HepG2 (cell line): Measurements from ENCODE around the gene NDUFA8. TPM values are rescaled to one million over a fixed set of nuclear protein-coding genes. Genes with fewer than 3 reads are reported as not detected.

Source experiments
- ATAC-seq: fragments of 200-7000 bp; cut with Tn5 transposase; 3 replicates; pipeline ENCODE4 v1.9.1; 2020; ENCODE audit warnings: mild to moderate bottlenecking, moderate library complexity
- BruUV-seq: library from RNA; stranded (reverse); fragments of 400-500 nt; replicated peaks from 2 replicates; lab custom pipeline; 2021; lab: Mats Ljungman, UMichigan
- CTCF ChIA-PET: fragments of 300-600 bp; formaldehyde crosslinking; extraction: SDS; loops from one replicate; lab custom pipeline; 2021; ENCODE audit warnings: low total read pairs, inconsistent platforms, low intra/inter-chr PET ratio; lab: Yijun Ruan, JAX
- POLR2A ChIA-PET: fragments of 350-600 bp; sonication (Branson Sonifier 250); formaldehyde crosslinking; loops from one replicate; lab custom pipeline; 2020; ENCODE audit warnings: antibody characterized with exemption, inconsistent platforms; lab: Yijun Ruan, JAX
- DNase-seq: peaks from one replicate; pipeline ENCODE4 v3.0.0-alpha.2; 2015; ENCODE audit warnings: low spot score
- FAIRE-seq: peaks from 3 replicates; lab custom pipeline; 2011; peaks lifted over from hg19 to GRCh38; lab: Jason Lieb, UNC
- H2AFZ ChIP-seq: one replicate; pipeline ENCODE4 v1.6.1; 2011; ENCODE audit warnings: low read length, inconsistent platforms
- H3K27ac ChIP-seq: fragments of 300-600 bp; 3 replicates; pipeline ENCODE4 v1.8.0; 2011; ENCODE audit warnings: mixed run types, mild to moderate bottlenecking, mixed read lengths, low read length, inconsistent platforms; ENCODE audit not compliant: insufficient read depth; ENCODE audit errors: extremely low read length
- H3K27me3 ChIP-seq, 2 experiments: fragments of 200-600 bp in 1 of 2; 2 replicates in 1 of 2; 3 replicates in 1 of 2; pipeline versions ENCODE4 v1.6.0 to v1.8.0; 2011; ENCODE audit warnings: low read length in 2 of 2, mild to moderate bottlenecking in 2 of 2, moderate library complexity in 2 of 2, inconsistent platforms in 1 of 2; ENCODE audit not compliant: insufficient read depth in 2 of 2, control insufficient read depth in 1 of 2
- H3K36me3 ChIP-seq, 2 experiments: fragments of 200-600 bp in 1 of 2; replicated peaks in 1 of 2; 2 replicates in 1 of 2; 3 replicates in 1 of 2; pipeline versions ENCODE4 v1.5.1 to v1.8.0; 2011; ENCODE audit warnings: low read length in 2 of 2, inconsistent platforms in 1 of 2; ENCODE audit not compliant: insufficient read depth in 2 of 2, control insufficient read depth in 1 of 2
- H3K4me1 ChIP-seq: 2 replicates; pipeline ENCODE4 v1.5.1; 2012; ENCODE audit warnings: low read length, inconsistent platforms; ENCODE audit not compliant: insufficient read depth
- H3K4me2 ChIP-seq: 2 replicates; pipeline ENCODE4 v1.6.0; 2011; ENCODE audit warnings: low read depth, low read length, inconsistent platforms
- H3K4me3 ChIP-seq, 3 experiments: fragments of 200-600 bp in 1 of 3; sonication (generic), shearing (Covaris generic) in 1 of 3; replicated peaks in 1 of 3; 2 replicates each; pipeline ENCODE4 v1.5.1; 2011 to 2016; ENCODE audit warnings: low read length in 3 of 3, inconsistent platforms in 2 of 3, low read depth in 2 of 3, mild to moderate bottlenecking in 2 of 3, control low read depth in 1 of 3, mixed read lengths in 1 of 3; ENCODE audit not compliant: insufficient read depth in 1 of 3
- H3K79me2 ChIP-seq: one replicate; pipeline ENCODE4 v1.6.1; 2011; ENCODE audit warnings: low read length, inconsistent platforms; ENCODE audit not compliant: insufficient read depth
- H3K9ac ChIP-seq: 2 replicates; pipeline ENCODE4 v1.6.0; 2011; ENCODE audit warnings: mild to moderate bottlenecking, low read depth, low read length, inconsistent platforms; ENCODE audit not compliant: insufficient read depth
- H3K9me3 ChIP-seq: 2 replicates; pipeline ENCODE4 v1.5.1; 2012; ENCODE audit warnings: mild to moderate bottlenecking, low read length
- H4K20me1 ChIP-seq: 2 replicates; pipeline ENCODE4 v1.6.0; 2011; ENCODE audit warnings: inconsistent platforms, mild to moderate bottlenecking, low read length, moderate library complexity; ENCODE audit not compliant: insufficient read depth
- BHLHE40 ChIP-seq: IDR thresholded peaks from 2 replicates; pipeline ENCODE4 v1.6.1; 2011; ENCODE audit warnings: low read length, improper control_type of control experiment
- CHD2 ChIP-seq: IDR thresholded peaks from 2 replicates; pipeline ENCODE4 v1.6.1; 2011; ENCODE audit warnings: low read depth, low read length, improper control_type of control experiment
- ELK4 ChIP-seq: sonication (generic); formaldehyde crosslinking; IDR thresholded peaks from 2 replicates; pipeline ENCODE4 v1.9.0; 2021; ENCODE audit warnings: missing genetic modification reagents, borderline replicate concordance
- GATAD2A ChIP-seq: IDR thresholded peaks from 2 replicates; pipeline ENCODE4 v1.6.1; 2016
- HNF1A ChIP-seq, 2 experiments: sonication (generic) in 1 of 2; formaldehyde crosslinking in 1 of 2; IDR thresholded peaks; 2 replicates each; pipeline versions ENCODE4 v1.4.0 to v1.6.1; 2016 to 2020; ENCODE audit warnings: borderline replicate concordance in 1 of 2, low read depth in 1 of 2, mild to moderate bottlenecking in 1 of 2, missing genetic modification reagents in 1 of 2
- HOXA3 ChIP-seq: sonication (generic); formaldehyde crosslinking; IDR thresholded peaks from 2 replicates; pipeline ENCODE4 v1.5.0; 2020; ENCODE audit warnings: missing genetic modification reagents
- KDM6A ChIP-seq: IDR thresholded peaks from 2 replicates; pipeline ENCODE4 v1.6.1; 2016; ENCODE audit warnings: low read depth
- MTA1 ChIP-seq: sonication (generic); formaldehyde crosslinking; IDR thresholded peaks from 2 replicates; pipeline ENCODE4 v1.4.0; 2020; ENCODE audit warnings: missing genetic modification reagents, mild to moderate bottlenecking, borderline replicate concordance
- NR2F2 ChIP-seq: IDR thresholded peaks from 2 replicates; pipeline ENCODE4 v1.6.1; 2012; ENCODE audit warnings: low read depth, inconsistent platforms, borderline replicate concordance
- THAP7 ChIP-seq: sonication (generic); formaldehyde crosslinking; IDR thresholded peaks from 2 replicates; pipeline ENCODE4 v1.8.1; 2023; ENCODE audit warnings: mild to moderate bottlenecking, missing genetic modification reagents
- ZNF331 ChIP-seq: sonication (generic); formaldehyde crosslinking; IDR thresholded peaks from 2 replicates; pipeline ENCODE4 v1.4.0; 2020; ENCODE audit warnings: missing genetic modification reagents
- WGBS: methylation state at CpG from one replicate; pipeline ENCODE4 v1.1.6; 2017; ENCODE audit warnings: low lambda C conversion rate; 5-methylcytosine and 5-hydroxymethylcytosine counted together
- in situ Hi-C: cut with HindIII; loops from 2 replicates; pipeline ENCODE4 v1.10.0; 2017; ENCODE audit warnings: low pct_unique_long_range_greater_than_20kb; ENCODE audit not compliant: extremely low pct_ligation_motif_present
- intact Hi-C: fragments of 100-400 bp; cut with micrococcal nuclease; formaldehyde crosslinking; loops from one replicate; pipeline ENCODE4 v1.10.0; 2022; ENCODE audit not compliant: unreplicated experiment
- polyA plus RNA-seq, 8 experiments: library from polyadenylated mRNA; depleted of rRNA in 3 of 8; stranded (reverse) in 7 of 8; unstranded in 1 of 8; fragments of >200 nt; fragmentation: Illumina TruSeq in 4 of 8; extraction: Trizol in 4 of 8; gene quantifications; 2 replicates each; pipeline versions ENCODE4 v1.2.1 to v1.2.3, GENCODE V29; 2011 to 2016; ENCODE audit warnings: low read depth in 4 of 8, missing spikeins in 1 of 8, mixed read lengths in 1 of 8; ENCODE audit not compliant: insufficient read depth in 1 of 8
- total RNA-seq, 5 experiments: library from RNA; depleted of rRNA; stranded (reverse); fragments of >200 nt; fragmentation: Illumina TruSeq; extraction: Trizol; gene quantifications; 2 replicates each; pipeline ENCODE4 v1.2.3, GENCODE V29; 2016; ENCODE audit warnings: low read depth in 1 of 5
- TF ChIP-seq, protein P1 (sequence below), 2 experiments: sonication (generic) in 1 of 2; formaldehyde crosslinking in 1 of 2; IDR thresholded peaks; 2 replicates each; pipeline versions ENCODE4 v1.5.1 to v1.6.1; 2011 to 2020; ENCODE audit warnings: borderline replicate concordance in 1 of 2, low read depth in 1 of 2, low read length in 1 of 2, mild to moderate bottlenecking in 1 of 2, missing genetic modification reagents in 1 of 2, moderate library complexity in 1 of 2
- TF ChIP-seq, protein P2 (sequence below): sonication (generic); formaldehyde crosslinking; conservative IDR thresholded peaks from 2 replicates; pipeline ENCODE4 v1.4.0; 2020; ENCODE audit warnings: missing genetic modification reagents

Gene NDUFA8
- total and polyA plus RNA-seq, 2 of the 13 experiments (the other 11 are each of a cell fraction or from before 2014, with no cell fraction given), result 68.6 to 71.7 TPM

DNA sequence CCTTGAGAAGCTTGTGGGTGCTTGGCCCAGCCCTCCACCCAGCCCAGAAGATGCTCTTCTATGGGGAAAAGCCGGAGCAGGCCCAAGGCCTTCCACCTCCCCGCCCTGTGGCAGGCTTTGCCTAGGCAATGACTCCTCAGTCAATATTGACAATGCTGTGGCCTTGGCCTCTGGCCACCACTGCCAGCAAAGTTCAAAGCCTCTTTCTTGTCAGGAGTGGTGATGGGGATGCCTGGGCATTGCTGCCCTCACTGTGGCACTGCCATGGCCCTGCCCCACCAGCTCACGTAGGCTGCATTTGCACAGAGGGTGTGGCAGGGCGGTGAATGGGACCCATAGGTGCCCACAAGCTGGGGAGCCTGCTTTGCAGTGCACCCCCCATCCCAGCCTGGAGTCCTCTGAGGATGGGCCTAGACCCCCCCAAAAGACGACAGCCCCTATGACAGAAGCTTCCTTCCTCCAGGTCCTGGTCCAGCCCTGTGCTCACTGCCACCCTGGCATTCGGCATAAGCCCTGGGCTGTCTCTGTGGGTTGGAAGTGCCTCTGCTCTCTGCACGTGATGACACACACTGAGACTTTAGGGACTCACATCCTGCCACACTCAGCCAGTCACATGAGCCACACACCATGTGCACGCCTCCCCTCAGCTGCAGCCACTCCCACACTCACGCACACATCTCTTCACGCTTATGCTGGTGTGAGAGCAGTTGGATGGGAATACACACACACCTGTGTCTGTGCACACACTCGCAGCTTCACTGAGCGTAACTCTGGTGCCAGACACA is 31.2 kb upstream of the NDUFA8 start:
- Histone ChIP-seq H3K79me2 (no peaks in the 10 kb centered on the region), H3K4me3 (no peak overlapping the region), H3K36me3 (no peaks in the 10 kb centered on the region), H4K20me1 (no peaks in the 10 kb centered on the region), H3K9ac (no peak overlapping the region), H3K27me3 (no peaks in the 10 kb centered on the region), H3K9me3 (no peaks in the 10 kb centered on the region), H3K4me1 (peaks cover 75% of the 10 kb centered on the region), H3K27ac (no peak overlapping the region), H2AFZ (no peak overlapping the region), H3K4me2 (peak overlapping the region; percentile 30; the same call in 1 of the 2 replicates)
- BruUV-seq, result no TSS peak
- intact Hi-C loops (no loop called here), in situ Hi-C loops (no loop called here)
- WGBS, result 42% methylated on average over 8 of the region's 12 CpGs
- ChIA-PET CTCF (no interaction called here), POLR2A (interaction anchor here (0.5 to 2.8 kb wide), 3 partner anchors 10 to 74 kb away, joined by 3 to 15 read pairs (median 10); partner anchors contain the start of genes MRRF and RBM18)
- DNase-seq, result peak; percentile 52
- FAIRE-seq, result no peak
- peak; percentile 17 for ATAC-seq
- TF ChIP-seq HOXA3, result peak; percentile 51; the same call in 1 of the 2 replicates
- no peak for TF ChIP-seq HNF1A (IDR thresholded peaks at IDR 0.05; ENCODE audit: low read depth)
- peak; percentile 9; the same call in 1 of the 2 replicates for TF ChIP-seq HNF1A (CRISPR knock-in tag; IDR thresholded peaks at IDR 0.05; ENCODE audit: borderline replicate concordance)
- TF ChIP-seq, protein P1, sequence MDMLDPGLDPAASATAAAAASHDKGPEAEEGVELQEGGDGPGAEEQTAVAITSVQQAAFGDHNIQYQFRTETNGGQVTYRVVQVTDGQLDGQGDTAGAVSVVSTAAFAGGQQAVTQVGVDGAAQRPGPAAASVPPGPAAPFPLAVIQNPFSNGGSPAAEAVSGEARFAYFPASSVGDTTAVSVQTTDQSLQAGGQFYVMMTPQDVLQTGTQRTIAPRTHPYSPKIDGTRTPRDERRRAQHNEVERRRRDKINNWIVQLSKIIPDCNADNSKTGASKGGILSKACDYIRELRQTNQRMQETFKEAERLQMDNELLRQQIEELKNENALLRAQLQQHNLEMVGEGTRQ (IDR thresholded peaks at IDR 0.05; ENCODE audit: low read depth, low read length), result peak; percentile 35; the same call in 1 of the 2 replicates
- TF ChIP-seq, protein P1 (CRISPR knock-in tag; IDR thresholded peaks at IDR 0.05; ENCODE audit: borderline replicate concordance), result no peak
- TF ChIP-seq MTA1 (CRISPR knock-in tag), result peak; percentile 79; the same call in 1 of the 2 replicates
- peak; percentile 89 for TF ChIP-seq GATAD2A (CRISPR knock-in tag)
- TF ChIP-seq ZNF331 (CRISPR knock-in tag), result peak; percentile 44; the same call in 1 of the 2 replicates
- peak; percentile 31; the same call in 1 of the 2 replicates for TF ChIP-seq KDM6A (CRISPR knock-in tag)
- no peak for TF ChIP-seq THAP7
- TF ChIP-seq NR2F2, result peak; percentile 90
- no peak for TF ChIP-seq ELK4 (CRISPR knock-in tag)
- TF ChIP-seq, protein P2, sequence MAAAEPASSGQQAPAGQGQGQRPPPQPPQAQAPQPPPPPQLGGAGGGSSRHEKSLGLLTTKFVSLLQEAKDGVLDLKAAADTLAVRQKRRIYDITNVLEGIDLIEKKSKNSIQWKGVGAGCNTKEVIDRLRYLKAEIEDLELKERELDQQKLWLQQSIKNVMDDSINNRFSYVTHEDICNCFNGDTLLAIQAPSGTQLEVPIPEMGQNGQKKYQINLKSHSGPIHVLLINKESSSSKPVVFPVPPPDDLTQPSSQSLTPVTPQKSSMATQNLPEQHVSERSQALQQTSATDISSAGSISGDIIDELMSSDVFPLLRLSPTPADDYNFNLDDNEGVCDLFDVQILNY (CRISPR knock-in tag), result no peak
- peak; percentile 79 for TF ChIP-seq BHLHE40
- TF ChIP-seq CHD2, result no peak
